ENCODE data around the gene KDM8.

KDM8 gene

GRCh38 chr16:27168790-27169189, 34.5 kb upstream of the KDM8 start:
- TF ChIP-seq ZFP3 (CRISPR knock-in tag; IDR thresholded peaks at IDR 0.05) (no peak), TCF4 (CRISPR knock-in tag; IDR thresholded peaks at IDR 0.05; ENCODE audit: borderline replicate concordance) (no peak), GLIS3 (CRISPR knock-in tag; IDR thresholded peaks at IDR 0.05) (no peak), ZC3H10 (CRISPR knock-in tag; IDR thresholded peaks at IDR 0.05) (no peak), ISL1 (CRISPR knock-in tag; IDR thresholded peaks at IDR 0.05) (no peak), TSHZ2 (CRISPR knock-in tag; IDR thresholded peaks at IDR 0.05) (no peak), ZNF8 (CRISPR knock-in tag; IDR thresholded peaks at IDR 0.05) (no peak), BACH2 (CRISPR knock-in tag; IDR thresholded peaks at IDR 0.05; ENCODE audit: borderline replicate concordance) (no peak), CSDC2 (CRISPR knock-in tag; IDR thresholded peaks at IDR 0.05) (no peak), PATZ1 (CRISPR knock-in tag; IDR thresholded peaks at IDR 0.05; ENCODE audit: borderline replicate concordance) (no peak), RARB (CRISPR knock-in tag; IDR thresholded peaks at IDR 0.05) (no peak), CREB5 (CRISPR knock-in tag; IDR thresholded peaks at IDR 0.05; ENCODE audit: low read depth) (no peak), ESRRG (CRISPR knock-in tag; IDR thresholded peaks at IDR 0.05) (no peak), ZNF565 (CRISPR knock-in tag; conservative IDR thresholded peaks at IDR 0.05; ENCODE audit: low read depth) (no peak), PPARA (CRISPR knock-in tag; IDR thresholded peaks at IDR 0.05; ENCODE audit: borderline replicate concordance) (no peak), ZFP30 (CRISPR knock-in tag; IDR thresholded peaks at IDR 0.05) (no peak), OSR1 (CRISPR knock-in tag; IDR thresholded peaks at IDR 0.05) (no peak)
- ATAC-seq = no peak

GRCh38 chr16:27169511-27170071, 33.7 kb upstream of the KDM8 start:
- ATAC-seq = peak; percentile 60; the same call in 2 of the 3 replicates
- no peak for TF ChIP-seq TCF4 (CRISPR knock-in tag; IDR thresholded peaks at IDR 0.05; ENCODE audit: borderline replicate concordance)
- no peak for TF ChIP-seq TSHZ2 (CRISPR knock-in tag; IDR thresholded peaks at IDR 0.05)
- no peak for TF ChIP-seq ESRRG (CRISPR knock-in tag; IDR thresholded peaks at IDR 0.05)
- no peak for TF ChIP-seq ZFP3 (CRISPR knock-in tag; IDR thresholded peaks at IDR 0.05)
- no peak for TF ChIP-seq OSR1 (CRISPR knock-in tag; IDR thresholded peaks at IDR 0.05)
- TF ChIP-seq ZNF70 (CRISPR knock-in tag; IDR thresholded peaks at IDR 0.05) = no peak

- no peak for ATAC-seq
- no peak for TF ChIP-seq PPARA (CRISPR knock-in tag; IDR thresholded peaks at IDR 0.05; ENCODE audit: borderline replicate concordance)
- no peak for TF ChIP-seq POU6F1 (CRISPR knock-in tag; IDR thresholded peaks at IDR 0.05; ENCODE audit: borderline replicate concordance, low read depth)
- no peak for TF ChIP-seq ISL1 (CRISPR knock-in tag; IDR thresholded peaks at IDR 0.05)
- TF ChIP-seq TSHZ2 (CRISPR knock-in tag; IDR thresholded peaks at IDR 0.05) = no peak
- TF ChIP-seq ZNF70 (CRISPR knock-in tag; IDR thresholded peaks at IDR 0.05) = no peak
- no peak for TF ChIP-seq OSR1 (CRISPR knock-in tag; IDR thresholded peaks at IDR 0.05)
- no peak for TF ChIP-seq TOX (CRISPR knock-in tag; IDR thresholded peaks at IDR 0.05; ENCODE audit: borderline replicate concordance)
- no peak for TF ChIP-seq TCF4 (CRISPR knock-in tag; IDR thresholded peaks at IDR 0.05; ENCODE audit: borderline replicate concordance)
- no peak for TF ChIP-seq SNAI2 (CRISPR knock-in tag; IDR thresholded peaks at IDR 0.05)
- TF ChIP-seq ESRRG (CRISPR knock-in tag; IDR thresholded peaks at IDR 0.05) = no peak
- TF ChIP-seq CSRNP3 (CRISPR knock-in tag; IDR thresholded peaks at IDR 0.05) = no peak
- TF ChIP-seq ZNF565 (CRISPR knock-in tag; conservative IDR thresholded peaks at IDR 0.05; ENCODE audit: low read depth) = no peak
These were observed 31.7 kb upstream of the KDM8 start for GRCh38 chr16:27171584-27171983.

Measured in SK-N-SH treated with all-trans-retinoic acid at 6 μM for 48 hours (cell line).